Left lung (tissue), 10 donors: ENCODE results near the gene DIP2C. TPM values are rescaled to one million over a fixed set of nuclear protein-coding genes. Genes with fewer than 3 reads are reported as not detected.

Source experiments
- ATAC-seq: fragments of 200-7000 bp; cut with Tn5 transposase; one replicate; pipeline ENCODE4 v1.9.1; 2020; ENCODE audit warnings: moderate library complexity
- DNase-seq, 4 donors: peaks; one replicate each; pipeline ENCODE4 v3.0.0-alpha.2; 2013 to 2020
- H3K27ac ChIP-seq, 2 donors: fragments of 200-600 bp; sonication (generic) in 1 of 2; one replicate each; pipeline versions ENCODE4 v1.5.0 to v1.8.0; 2020 to 2021
- H3K27me3 ChIP-seq, 2 donors: fragments of 200-600 bp; sonication (generic) in 1 of 2; one replicate each; pipeline versions ENCODE4 v1.5.0 to v1.8.0; 2020 to 2021
- H3K36me3 ChIP-seq, 2 donors: fragments of 200-600 bp; sonication (generic) in 1 of 2; one replicate each; pipeline versions ENCODE4 v1.5.0 to v1.8.0; 2020 to 2021
- H3K4me1 ChIP-seq, 2 donors: fragments of 200-600 bp; one replicate each; pipeline ENCODE4 v1.8.0; 2021
- H3K4me3 ChIP-seq, 2 donors: fragments of 200-600 bp; sonication (generic) in 1 of 2; one replicate each; pipeline versions ENCODE4 v1.5.0 to v1.8.0; 2020 to 2021; ENCODE audit warnings: mild to moderate bottlenecking in 1 of 2
- H3K9me3 ChIP-seq, 2 donors: fragments of 200-600 bp; sonication (generic) in 1 of 2; one replicate each; pipeline versions ENCODE4 v1.5.0 to v1.8.0; 2020 to 2021
- intact Hi-C, 2 donors: fragments of 100-400 bp; cut with DNase I; formaldehyde crosslinking; loops; one replicate each; pipeline versions ENCODE4 v1.11.2 to v1.14.2; 2022
- polyA plus RNA-seq, 6 donors: library from polyadenylated mRNA; unstranded; fragments of 120-200 nt; gene quantifications; one replicate each; pipeline ENCODE4 v1.2.1, GENCODE V29; 2013; ENCODE audit not compliant: insufficient read length in 6 of 6
- total RNA-seq, 2 donors: library from RNA; stranded (reverse); fragmentation: NEBNext Ultra II Directional; extraction: Animal tissue kit (Norgen Biotek cat#: 25700); gene quantifications; one replicate each; pipeline ENCODE4 v1.2.1, GENCODE V29; 2021
- TF ChIP-seq, protein P1 (sequence below), 2 donors: fragments of 200-600 bp; sonication (generic) in 1 of 2; IDR thresholded peaks; one replicate each; pipeline versions ENCODE4 v1.5.0 to v1.8.0; 2021; ENCODE audit warnings: antibody characterized with exemption in 2 of 2
- donor health status: DM: no; HTN: yes; CAD: no.
- donor health status: DM: no; HTN: no; CAD: no.

The DIP2C gene
- total and polyA plus RNA-seq, 8 donors, result 10.5 to 22.5 (median 19.5) TPM

DNA sequence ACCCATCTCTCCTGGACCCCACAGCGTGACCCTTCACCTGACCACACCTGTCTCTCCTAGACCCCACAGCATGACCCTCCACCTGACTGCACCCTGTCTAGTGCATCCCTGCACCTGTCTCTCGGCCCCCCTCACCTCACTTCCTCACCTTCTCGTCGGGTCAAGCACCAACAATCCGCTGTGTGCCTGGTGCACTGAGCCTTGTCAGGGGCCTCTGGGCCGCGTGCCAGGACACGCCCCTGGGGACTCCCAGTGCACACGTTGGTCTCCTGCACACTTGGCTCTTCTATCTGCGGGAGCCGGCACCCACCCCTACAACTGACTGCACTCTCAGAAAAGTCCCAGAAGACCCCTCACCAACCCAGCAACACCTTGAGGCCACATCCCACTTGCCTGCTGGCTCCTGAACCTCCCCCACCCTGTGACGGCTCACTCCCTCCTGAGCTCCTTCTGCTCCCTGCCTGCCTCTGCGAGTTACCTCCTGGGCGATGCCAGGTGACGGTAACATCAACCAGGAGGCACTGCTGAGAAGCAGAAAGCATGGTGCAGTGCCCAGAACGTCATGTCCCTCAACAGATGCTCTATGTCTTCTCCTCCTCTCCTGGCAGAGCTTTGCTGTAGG is 147.6 kb downstream of the DIP2C start:
- TF ChIP-seq, protein P1, sequence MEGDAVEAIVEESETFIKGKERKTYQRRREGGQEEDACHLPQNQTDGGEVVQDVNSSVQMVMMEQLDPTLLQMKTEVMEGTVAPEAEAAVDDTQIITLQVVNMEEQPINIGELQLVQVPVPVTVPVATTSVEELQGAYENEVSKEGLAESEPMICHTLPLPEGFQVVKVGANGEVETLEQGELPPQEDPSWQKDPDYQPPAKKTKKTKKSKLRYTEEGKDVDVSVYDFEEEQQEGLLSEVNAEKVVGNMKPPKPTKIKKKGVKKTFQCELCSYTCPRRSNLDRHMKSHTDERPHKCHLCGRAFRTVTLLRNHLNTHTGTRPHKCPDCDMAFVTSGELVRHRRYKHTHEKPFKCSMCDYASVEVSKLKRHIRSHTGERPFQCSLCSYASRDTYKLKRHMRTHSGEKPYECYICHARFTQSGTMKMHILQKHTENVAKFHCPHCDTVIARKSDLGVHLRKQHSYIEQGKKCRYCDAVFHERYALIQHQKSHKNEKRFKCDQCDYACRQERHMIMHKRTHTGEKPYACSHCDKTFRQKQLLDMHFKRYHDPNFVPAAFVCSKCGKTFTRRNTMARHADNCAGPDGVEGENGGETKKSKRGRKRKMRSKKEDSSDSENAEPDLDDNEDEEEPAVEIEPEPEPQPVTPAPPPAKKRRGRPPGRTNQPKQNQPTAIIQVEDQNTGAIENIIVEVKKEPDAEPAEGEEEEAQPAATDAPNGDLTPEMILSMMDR (IDR thresholded peaks at IDR 0.05), result no peak
- H3K27me3 ChIP-seq, result no peaks in the 10 kb centered on the region
- peaks cover 0 to under 1% of the 10 kb centered on the region in 2 donors for H3K4me1 ChIP-seq
- intact Hi-C loops, result no loop called here
- DNase-seq (peak in 1 of 4 donors; percentile 28), ATAC-seq (no peak)
- no peak overlapping the region for H3K4me3 ChIP-seq
- H3K36me3 ChIP-seq, result no peaks in the 10 kb centered on the region
- H3K27ac ChIP-seq, result no peak overlapping the region
- H3K9me3 ChIP-seq, result no peaks in the 10 kb centered on the region

DNA sequence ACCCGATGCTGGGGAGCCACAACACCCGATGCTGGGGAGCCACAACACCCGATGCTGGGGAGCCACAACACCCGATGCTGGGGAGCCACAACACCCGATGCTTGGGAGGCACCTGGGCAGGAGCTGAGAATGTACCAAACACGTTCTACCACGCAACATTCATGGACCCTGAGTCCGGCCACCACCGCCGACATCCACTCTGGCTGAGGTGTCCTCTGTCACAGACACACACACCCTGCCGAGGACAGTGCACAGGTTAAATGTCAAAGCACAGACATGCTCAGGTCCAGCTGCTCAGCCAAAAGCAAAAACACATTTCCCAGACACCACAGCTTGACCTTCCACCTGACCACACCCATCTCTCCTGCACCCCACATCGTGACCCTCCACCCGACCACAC is 148.4 kb downstream of the DIP2C start:
- ATAC-seq (no peak), DNase-seq (no peak)
- Histone ChIP-seq H3K36me3 (no peaks in the 10 kb centered on the region), H3K4me3 (no peak overlapping the region), H3K9me3 (no peaks in the 10 kb centered on the region), H3K4me1 (no peaks in the 10 kb centered on the region), H3K27ac (no peak overlapping the region), H3K27me3 (no peaks in the 10 kb centered on the region)
- intact Hi-C loops, result no loop called here
- TF ChIP-seq, protein P1 (IDR thresholded peaks at IDR 0.05), result no peak

DNA sequence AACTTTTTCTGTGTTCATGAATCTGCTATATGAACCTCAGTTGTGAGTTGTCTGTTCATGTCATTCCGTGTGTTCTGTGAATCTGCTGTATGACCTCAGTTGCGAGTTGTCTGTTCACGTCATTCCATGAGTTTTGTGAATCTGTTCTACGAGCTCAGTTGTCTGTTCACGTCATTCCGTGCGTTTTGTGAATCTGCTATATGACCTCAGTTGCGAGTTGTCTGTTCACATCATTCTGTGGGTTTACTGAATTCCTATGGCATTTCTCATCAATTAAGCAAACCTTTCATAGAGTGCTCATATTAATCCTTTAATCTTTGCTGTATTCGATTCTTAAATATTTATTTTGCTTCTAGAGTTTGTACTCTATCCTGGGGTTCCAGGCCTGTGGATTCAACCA is 150.6 kb downstream of the DIP2C start:
- Histone ChIP-seq H3K27me3 (no peaks in the 10 kb centered on the region), H3K4me1 (no peaks in the 10 kb centered on the region), H3K9me3 (no peaks in the 10 kb centered on the region), H3K27ac (no peak overlapping the region), H3K36me3 (no peaks in the 10 kb centered on the region), H3K4me3 (no peak overlapping the region)
- intact Hi-C loops, result no loop called here
- TF ChIP-seq, protein P1 (IDR thresholded peaks at IDR 0.05), result no peak
- ATAC-seq (no peak), DNase-seq (no peak)

DNA sequence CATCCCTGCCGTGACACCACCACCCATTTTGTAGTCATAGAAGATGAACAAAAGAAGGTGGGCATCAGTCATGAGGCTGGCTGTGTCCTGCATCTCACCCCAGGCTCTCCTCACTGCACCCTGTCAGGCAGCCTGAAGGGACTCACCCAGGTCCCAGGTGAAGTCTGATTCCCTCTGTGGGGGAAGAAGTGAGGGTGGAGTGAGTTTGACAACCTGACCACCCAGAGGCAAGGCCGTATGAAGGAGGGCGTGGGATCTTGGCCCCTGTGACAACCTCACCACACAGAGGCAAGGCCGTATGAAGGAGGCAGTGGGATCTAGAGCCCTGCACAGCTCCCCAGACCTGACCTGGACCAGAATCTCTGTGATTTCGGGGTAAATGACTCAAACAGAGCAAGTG is 152.5 kb downstream of the DIP2C start:
- intact Hi-C loops, result no loop called here
- no peak overlapping the region for H3K27ac ChIP-seq
- no peaks in the 10 kb centered on the region for H3K4me1 ChIP-seq
- ATAC-seq, result no peak
- H3K4me3 ChIP-seq, result no peak overlapping the region
- TF ChIP-seq, protein P1 (IDR thresholded peaks at IDR 0.05), result no peak
- no peaks in the 10 kb centered on the region for H3K36me3 ChIP-seq
- H3K27me3 ChIP-seq, result no peaks in the 10 kb centered on the region
- DNase-seq, result no peak
- H3K9me3 ChIP-seq, result no peaks in the 10 kb centered on the region

DNA sequence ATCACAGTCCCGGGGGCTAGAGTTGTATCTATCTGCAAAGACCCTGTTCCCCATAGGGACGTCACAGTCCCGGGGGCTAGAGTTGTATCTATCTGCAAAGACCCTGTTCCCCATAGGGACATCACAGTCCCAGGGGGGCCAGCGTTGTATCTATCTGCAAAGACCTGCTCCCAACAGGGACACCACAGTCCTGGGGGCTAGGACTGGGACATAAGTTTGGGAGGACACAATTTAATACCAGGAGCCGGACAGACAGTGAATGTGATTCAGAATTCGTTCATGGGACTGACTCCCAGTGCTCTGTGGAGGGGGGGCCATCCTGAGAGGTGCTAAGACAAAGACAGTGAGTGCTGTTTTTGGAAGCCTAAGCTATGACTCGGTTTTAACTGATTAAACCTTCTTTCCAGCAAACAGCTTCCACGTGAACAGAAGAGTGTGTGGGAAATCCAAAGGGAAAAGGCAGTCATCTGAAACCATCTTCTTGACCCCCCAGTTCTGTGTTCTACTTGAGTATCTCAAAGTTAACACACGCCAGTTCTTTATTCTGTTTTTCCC is 153.0 kb downstream of the DIP2C start:
- H3K27ac ChIP-seq, result no peak overlapping the region
- intact Hi-C loops, result no loop called here
- H3K4me3 ChIP-seq, result no peak overlapping the region
- TF ChIP-seq, protein P1 (IDR thresholded peaks at IDR 0.05), result no peak
- no peaks in the 10 kb centered on the region for H3K27me3 ChIP-seq
- no peak for ATAC-seq
- no peaks in the 10 kb centered on the region for H3K36me3 ChIP-seq
- DNase-seq, result no peak
- H3K4me1 ChIP-seq, result no peaks in the 10 kb centered on the region
- no peaks in the 10 kb centered on the region for H3K9me3 ChIP-seq
